ENCODE data around the gene OR10A2.

- TF ChIP-seq CTCF (IDR thresholded peaks at IDR 0.05; ENCODE audit: poor library complexity, severe bottlenecking) (no peak), EP300 (conservative IDR thresholded peaks at IDR 0.05; ENCODE audit: poor library complexity, severe bottlenecking) (no peak), TAF1 (IDR thresholded peaks at IDR 0.05; ENCODE audit: low read depth) (no peak), POLR2AphosphoS5 (IDR thresholded peaks at IDR 0.05) (no peak), EZH2 (IDR thresholded peaks at IDR 0.05; ENCODE audit: borderline replicate concordance, insufficient read depth, low read length, poor library complexity, severe bottlenecking) (no peak), SMC3 (conservative IDR thresholded peaks at IDR 0.05; ENCODE audit: poor library complexity) (no peak)
Observed at GRCh38 chr11:6889835-6890234, 27.0 kb downstream of the OR10A2 start.
